Measurements from ENCODE around the gene FBXL13.
"Not testable (repeated sequence)": the region's sequence is repeated elsewhere in the genome, so short reads cannot be mapped to it uniquely, and the experiment has no call there.

FBXL13 gene

DNA sequence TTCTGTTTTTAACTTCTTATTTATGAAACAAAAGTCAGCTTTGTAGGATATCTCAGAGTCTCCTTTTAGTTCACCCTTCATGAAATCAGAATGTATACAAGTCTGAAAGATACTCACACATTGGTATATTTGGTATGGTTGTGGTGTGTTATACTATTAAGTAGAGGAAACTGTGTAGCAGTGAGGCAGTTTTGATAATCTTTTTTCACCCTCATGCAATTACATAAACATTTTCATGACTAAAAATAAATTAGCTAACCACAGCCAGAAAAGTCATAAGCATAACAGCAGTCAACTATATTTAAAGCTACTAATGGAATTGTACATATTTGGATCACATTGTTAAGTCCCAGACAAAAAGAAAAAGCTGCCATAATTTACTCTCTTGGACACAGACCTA lies 263.7 kb downstream of the FBXL13 start:
- DNase-seq (ENCODE audit: low read depth) = no peak
- no peak for TF ChIP-seq CTCF (conservative IDR thresholded peaks at IDR 0.05; ENCODE audit: low read length)
- H3K4me3 ChIP-seq (ENCODE audit: low read length) = no peak overlapping the region

- no peak for TF ChIP-seq CTCF (conservative IDR thresholded peaks at IDR 0.05; ENCODE audit: low read length)
- H3K4me3 ChIP-seq (ENCODE audit: low read length) = no peak overlapping the region
- no peak for DNase-seq (ENCODE audit: low read depth)
Observed at GRCh38 chr7:102806613-102807012, 268.0 kb downstream of the FBXL13 start.

GRCh38 chr7:102795987-102796595 lies 278.5 kb downstream of the FBXL13 start:
- not testable (repeated sequence) for DNase-seq (ENCODE audit: low read depth); H3K4me3 ChIP-seq (ENCODE audit: low read length)

- not testable (repeated sequence) for H3K4me3 ChIP-seq (ENCODE audit: low read length); DNase-seq (ENCODE audit: low read depth)
Observed at GRCh38 chr7:102794567-102794966, 280.0 kb downstream of the FBXL13 start.

DNA sequence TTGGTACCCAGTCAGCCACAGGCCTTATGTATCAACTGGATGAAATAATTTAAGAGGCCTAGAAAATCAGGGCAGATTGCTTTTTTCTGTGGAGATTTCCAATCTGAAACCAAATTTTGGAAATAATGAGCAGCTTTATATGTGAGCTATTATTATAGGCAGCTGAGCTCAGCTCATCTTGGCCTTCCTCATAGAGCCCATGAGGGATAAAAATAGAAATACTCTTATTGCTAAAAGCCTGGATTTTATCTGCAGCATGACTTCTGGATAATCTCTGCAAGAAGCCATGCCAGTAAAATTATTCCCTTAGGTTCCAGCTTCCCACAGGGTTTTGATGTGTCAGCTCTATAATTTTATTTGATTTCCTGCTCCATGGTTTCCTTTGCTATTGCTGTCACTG lies 282.8 kb downstream of the FBXL13 start:
- not testable (repeated sequence) for DNase-seq (ENCODE audit: low read depth)

DNA sequence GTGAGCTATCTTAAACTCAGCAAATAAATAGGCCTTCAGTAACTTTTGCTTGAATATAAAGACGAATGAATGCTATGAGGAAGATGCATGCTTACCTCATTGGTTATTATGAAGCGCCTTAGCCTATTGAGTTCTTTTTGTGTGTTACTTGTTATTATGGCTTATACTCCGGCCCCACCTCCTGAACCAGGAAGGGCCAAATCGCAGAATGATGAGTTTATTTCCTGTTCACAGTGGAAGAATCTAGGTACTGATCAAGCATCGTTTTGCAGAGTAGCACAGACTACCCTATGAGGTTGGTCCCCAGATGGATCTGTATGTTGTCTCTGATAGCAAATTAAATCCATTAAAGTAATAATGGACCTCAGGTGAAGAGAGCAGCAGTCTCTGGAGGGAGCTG lies 283.2 kb downstream of the FBXL13 start:
- not testable (repeated sequence) for H3K4me3 ChIP-seq (ENCODE audit: low read length); DNase-seq (ENCODE audit: low read depth)

More for the DNA sequence above, 282.8 kb downstream of the FBXL13 start:
- not testable (repeated sequence) for H3K4me3 ChIP-seq (ENCODE audit: low read length)

- not testable (repeated sequence) for DNase-seq (ENCODE audit: low read depth); H3K4me3 ChIP-seq (ENCODE audit: low read length)
Observed at GRCh38 chr7:102790364-102791100, 284.1 kb downstream of the FBXL13 start.

- DNase-seq (ENCODE audit: low read depth); H3K4me3 ChIP-seq (ENCODE audit: low read length): not testable (repeated sequence)
Observed at GRCh38 chr7:102788770-102789169, 285.8 kb downstream of the FBXL13 start.

GRCh38 chr7:102780926-102781325 lies 293.7 kb downstream of the FBXL13 start:
- DNase-seq (ENCODE audit: low read depth); H3K4me3 ChIP-seq (ENCODE audit: low read length): not testable (repeated sequence)

GRCh38 chr7:102778663-102779062 lies 295.9 kb downstream of the FBXL13 start:
- H3K4me3 ChIP-seq (ENCODE audit: low read length) = not testable (repeated sequence)
- peak; percentile 5 for DNase-seq (ENCODE audit: low read depth)

DNA sequence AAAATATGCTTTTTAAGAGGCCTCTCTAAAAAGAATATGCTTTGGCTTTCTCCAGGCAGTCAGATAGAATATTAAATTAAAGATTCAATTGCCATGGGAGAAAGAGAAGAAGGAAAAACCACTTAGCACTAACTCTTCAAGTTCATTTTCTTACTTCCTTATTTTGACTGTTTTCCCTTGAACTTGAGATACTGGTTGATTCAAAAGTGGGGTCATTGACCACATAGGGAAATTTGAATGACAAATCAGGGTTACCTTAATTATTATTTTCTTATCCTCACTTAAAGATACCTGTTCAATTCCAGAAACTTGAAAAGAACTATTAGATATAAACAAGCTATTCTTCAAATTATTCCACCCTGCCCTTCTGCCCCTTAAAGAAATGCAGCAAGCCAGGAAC lies 298.4 kb downstream of the FBXL13 start:
- H3K4me3 ChIP-seq (ENCODE audit: low read length); DNase-seq (ENCODE audit: low read depth): not testable (repeated sequence)

DNA sequence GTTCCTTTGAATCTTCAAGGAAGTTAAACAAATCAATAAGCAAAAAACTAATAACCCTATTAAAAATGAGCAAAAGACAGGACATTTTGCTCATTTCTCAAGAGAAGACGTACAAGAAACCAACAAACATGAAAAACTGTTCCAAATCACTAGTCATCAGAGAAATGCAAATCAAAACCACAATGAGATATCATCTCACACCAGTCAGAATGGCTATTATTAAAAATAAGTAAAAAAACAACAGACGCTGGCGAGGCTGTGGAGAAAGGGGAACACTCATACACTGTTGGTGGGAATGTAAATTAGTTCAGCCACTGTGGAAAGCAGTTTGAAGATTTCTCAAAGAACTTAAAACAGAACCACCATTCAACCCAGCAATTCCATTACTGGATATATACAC lies 304.1 kb downstream of the FBXL13 start:
- not testable (repeated sequence) for H3K4me3 ChIP-seq (ENCODE audit: low read length); DNase-seq (ENCODE audit: low read depth)

DNA sequence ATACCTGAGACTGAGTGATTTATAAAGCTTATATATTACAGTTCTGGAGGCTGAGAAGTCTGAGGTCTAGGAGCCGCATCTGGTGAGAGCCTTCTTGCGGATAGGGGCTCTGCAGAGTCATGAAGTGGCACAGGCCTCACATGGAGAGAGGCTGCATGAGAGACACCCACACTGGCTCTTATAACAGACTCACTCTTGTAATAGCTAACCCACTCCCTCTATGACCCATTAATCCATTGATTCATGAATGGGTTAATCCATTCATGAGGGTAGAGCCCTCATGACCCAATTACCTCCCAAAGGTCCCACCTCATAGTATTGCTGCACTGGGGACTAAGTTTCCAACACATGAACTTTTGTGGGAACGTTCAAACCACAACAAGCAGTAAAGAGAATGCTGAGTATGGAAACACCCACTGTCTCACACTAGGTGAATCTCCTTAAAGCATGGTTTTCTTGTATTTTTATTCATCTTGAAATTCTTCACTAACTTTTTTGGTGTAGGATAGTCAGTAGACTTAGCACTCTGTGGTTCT lies 304.9 kb downstream of the FBXL13 start:
- not testable (repeated sequence) for DNase-seq (ENCODE audit: low read depth)

DNA sequence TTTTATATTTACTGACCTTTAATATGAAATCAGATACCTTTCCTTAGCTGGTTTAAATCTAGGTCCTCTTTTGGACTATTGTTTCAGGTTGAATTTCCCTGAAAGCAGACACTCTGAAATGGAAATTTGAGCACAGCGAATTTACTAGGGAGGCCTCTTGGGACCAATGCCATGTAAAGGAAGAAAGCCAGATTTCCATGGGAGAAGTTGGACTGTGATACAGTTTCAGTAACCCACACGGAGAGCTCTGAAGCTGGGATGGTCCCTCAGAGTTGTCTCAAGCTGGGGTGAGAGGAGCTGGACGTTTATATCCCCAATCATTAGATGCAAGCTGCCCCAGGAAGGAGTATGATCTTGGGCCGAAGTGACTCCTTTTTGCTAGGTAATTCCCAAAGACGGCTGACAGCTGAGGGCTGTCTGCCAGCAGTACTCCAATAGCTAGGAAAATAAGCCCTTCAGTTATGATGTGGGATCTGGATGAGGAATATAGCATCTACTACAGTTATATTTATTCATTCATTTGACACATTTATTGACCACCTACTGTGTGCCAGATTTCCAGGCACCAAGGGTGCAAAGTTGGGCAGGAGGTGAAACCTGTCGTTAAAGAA lies 311.2 kb downstream of the FBXL13 start:
- H3K4me3 ChIP-seq (ENCODE audit: low read length) = not testable (repeated sequence)

More for the DNA sequence above, 304.9 kb downstream of the FBXL13 start:
- H3K4me3 ChIP-seq (ENCODE audit: low read length) = not testable (repeated sequence)

More for the DNA sequence above, 311.2 kb downstream of the FBXL13 start:
- not testable (repeated sequence) for DNase-seq (ENCODE audit: low read depth)
